Stimulated activated CD8-positive, alpha-beta memory T cell treated with anti-CD3 and anti-CD28 coated beads, Interleukin-12 subunit alpha, Interleukin-12 subunit beta, amount 100 ng/mL, for 24 hours (primary cell): ENCODE measurements around the gene KRT32.
"Not testable (repeated sequence)": the region's sequence is repeated elsewhere in the genome, so short reads cannot be mapped to it uniquely, and the experiment has no call there.

Experiments
- DNase-seq: peaks from one replicate; pipeline ENCODE4 v3.0.0-alpha.2; 2020; ENCODE audit errors: extremely low read depth

The KRT32 gene

GRCh38 chr17:41428591-41429291 is 38.4 kb downstream of the KRT32 start:
- DNase-seq, result no peak

DNA sequence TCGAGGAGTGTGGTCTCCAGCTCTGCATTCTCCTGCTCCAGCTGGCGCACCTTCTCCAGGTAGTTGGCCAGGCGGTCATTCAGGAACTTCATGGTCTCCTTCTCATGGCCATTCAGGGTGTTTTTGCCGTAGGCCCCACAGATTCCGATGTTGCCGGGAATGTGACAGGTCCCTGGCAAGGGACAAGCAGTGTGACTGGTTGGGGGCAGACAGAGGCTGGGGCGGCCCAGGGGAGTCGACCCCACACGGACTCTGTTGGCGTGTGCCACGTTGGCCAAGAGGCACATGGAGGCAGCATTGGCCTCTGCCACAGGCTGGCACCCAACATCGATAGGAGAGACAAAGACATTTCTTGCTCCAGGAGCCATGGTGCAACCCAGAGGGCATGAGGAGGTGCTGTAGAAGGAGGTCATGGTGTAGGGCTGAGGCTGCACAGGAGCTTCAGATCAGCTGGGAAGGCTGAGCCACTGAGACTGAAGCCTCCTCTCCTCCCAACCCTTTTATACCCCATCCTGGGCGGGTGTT is 43.0 kb downstream of the KRT32 start, which contains the start of gene KRT37:
TSS of gene KRT37 (minus strand) at position 475 of the 525 bp plus-strand sequence. CDS start at position 413, 62 bp downstream.
- no peak for DNase-seq

DNA sequence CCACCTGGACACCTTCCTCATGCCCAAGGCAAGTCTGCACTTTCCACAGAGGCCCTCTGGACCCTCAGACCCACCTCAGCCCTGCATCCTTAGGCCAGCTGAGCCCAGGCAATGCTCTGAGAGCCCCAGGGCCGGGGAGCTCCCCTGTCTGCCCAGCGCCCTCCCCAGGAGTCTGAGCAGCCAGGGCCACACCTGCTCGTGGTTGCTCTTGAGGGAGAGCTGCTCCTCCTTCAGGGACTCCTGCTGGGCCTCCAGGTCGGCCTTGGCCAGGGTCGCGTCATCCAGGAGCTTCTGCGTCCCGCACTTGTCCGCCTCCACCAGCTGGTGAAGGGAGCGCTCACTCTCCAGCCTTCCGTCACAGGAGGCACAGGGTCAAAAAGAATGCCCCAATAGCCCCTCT is 44.6 kb downstream of the KRT32 start:
- DNase-seq, result not testable (repeated sequence)

DNA sequence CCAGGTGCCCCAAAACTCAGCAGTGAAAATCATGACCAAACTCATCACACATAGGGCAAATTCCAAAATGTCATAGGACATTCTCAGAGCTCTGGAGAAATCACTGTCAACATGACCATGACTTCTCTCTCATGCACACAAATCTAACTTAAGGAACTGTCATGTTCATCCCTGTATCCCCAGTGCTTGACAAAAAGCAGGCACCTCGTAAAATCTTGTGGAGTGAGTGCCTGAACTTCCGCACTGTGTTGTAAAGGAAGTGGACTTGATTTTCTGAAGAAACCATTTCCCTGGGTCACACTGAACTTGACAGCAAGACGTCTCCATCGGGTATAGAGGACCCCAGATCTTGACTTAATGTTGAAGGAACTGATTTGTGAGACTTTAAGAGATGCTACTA is 45.6 kb downstream of the KRT32 start:
- no peak for DNase-seq

DNA sequence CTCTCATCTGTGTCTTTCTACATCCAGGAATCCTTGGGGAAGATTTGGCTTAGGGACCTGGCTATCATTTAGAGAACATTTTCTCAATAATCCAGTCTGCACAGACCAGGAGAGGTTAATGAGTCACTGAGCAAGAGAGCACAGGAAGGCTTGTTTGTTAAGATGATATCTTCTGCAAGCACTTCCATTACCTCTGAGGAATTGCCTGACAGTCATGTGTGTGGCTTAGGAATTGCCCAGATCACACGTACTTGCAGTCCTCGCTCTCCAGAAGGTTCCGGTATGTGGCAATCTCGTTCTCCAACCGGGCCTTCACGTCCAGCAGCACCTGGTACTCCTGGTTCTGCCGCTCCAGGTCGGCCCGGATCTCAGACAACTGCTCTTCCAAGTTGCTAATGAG is 46.1 kb downstream of the KRT32 start:
- DNase-seq, result no peak

- DNase-seq, result no peak
These were observed 47.1 kb downstream of the KRT32 start for GRCh38 chr17:41420134-41420533.

DNA sequence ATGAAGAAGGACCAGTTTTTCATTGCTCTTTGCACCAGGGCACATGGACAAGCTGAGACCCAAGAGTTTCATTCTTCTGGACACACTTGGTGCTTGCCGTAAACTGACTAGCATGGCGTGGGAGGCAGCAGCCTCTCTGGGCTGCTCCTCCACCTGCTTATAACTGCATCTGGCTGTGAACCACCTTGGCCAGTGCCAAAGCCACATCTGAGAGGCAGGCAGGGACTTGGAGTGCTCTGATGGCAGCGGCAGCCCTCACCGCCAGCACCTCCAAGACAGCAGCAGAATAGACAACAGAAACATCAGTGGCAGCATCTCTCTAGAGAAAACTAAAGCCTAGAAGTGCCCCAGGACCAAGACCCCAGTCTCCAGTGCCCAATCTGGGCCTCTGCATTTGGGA is 47.5 kb downstream of the KRT32 start:
- DNase-seq, result no peak

- no peak for DNase-seq
These were observed 48.9 kb downstream of the KRT32 start for GRCh38 chr17:41418116-41418860.

GRCh38 chr17:41417576-41418015 is 49.6 kb downstream of the KRT32 start:
- DNase-seq, result no peak

DNA sequence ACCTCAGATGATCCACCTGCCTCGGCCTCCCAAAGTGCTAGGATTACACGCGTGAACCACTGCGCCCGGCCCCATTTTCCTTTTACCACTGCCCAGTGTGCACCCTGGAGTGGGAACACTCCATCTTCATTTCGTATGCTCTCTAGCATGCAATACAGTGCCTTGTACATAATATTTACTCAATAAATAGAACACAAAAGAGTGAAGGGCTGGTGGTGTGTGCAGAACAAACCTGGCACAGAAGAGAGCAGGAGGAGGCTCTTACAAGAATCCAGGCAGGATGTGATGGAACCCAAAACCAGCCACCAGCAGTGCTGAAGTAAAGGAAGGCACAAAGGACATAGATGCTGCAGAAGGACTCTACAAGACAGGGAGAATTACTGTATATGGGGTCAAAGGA is 50.1 kb downstream of the KRT32 start:
- DNase-seq, result no peak

DNA sequence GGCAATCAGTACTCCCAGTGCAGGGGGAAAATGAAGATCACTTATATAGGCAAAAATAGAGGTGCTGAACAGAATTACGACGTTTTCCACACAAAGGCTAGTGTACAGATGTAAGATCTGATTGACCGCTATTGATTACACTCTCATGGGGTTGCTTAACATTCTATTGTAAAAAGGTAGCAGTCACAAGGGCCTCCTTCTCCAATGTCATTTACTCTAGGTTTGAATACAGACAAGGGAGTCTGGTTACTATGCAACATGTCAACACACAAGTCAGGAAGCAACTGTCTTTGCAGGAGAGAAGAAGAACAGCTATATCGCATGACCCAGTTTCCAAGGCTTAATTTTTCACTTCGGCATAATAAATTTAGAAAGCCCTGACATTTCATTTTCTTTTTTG is 50.7 kb downstream of the KRT32 start:
- DNase-seq, result no peak

GRCh38 chr17:41415833-41416335 is 51.3 kb downstream of the KRT32 start:
- DNase-seq, result no peak

- no peak for DNase-seq
These were observed 51.8 kb downstream of the KRT32 start for GRCh38 chr17:41415411-41415810.

DNA sequence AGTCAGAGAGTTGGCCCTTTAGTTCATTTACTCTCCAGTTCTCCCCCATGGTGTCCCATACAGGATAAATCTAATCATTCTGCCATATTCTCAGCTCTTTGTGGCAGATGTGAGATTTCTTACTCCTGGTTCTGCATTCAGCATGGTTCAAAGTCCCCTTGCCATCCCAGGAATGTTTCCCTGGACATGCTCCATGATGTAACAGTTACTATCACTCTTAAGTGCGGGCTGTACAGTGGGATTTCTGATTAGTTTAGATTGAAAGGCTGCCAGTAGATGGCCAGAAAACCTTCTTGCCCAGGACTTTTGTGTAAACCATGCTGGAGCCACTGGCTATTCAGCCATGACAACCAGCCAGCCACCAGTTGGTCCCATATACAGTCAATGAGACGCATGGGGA is 53.2 kb downstream of the KRT32 start:
- DNase-seq, result no peak

DNA sequence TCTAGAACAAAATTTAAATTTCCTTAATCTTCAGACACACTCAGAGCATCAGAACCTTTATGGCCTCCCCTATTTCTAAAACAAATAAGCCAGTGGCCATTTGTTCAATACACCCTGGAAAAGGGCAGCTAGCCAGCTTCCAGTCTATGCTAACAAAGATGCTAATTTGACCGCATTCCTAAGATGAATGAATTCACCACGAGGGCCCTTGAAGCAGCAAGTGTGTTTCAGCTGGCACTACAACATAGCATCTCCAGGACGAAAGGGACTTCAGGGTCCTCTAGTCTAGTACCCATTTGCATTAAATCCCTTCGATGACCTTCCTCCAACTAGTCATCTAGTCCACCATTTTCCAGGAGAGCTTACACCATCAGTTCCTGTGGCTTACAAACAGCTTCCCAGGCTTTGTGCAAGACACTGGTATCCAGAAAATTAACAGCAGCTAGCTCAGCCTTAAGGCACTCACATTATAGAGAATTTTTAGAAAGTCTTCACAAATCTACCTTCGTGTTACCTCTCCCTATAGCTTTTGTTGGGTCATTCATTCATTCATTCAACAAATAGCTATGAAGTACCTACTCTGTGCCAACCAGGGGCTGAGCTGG is 53.7 kb downstream of the KRT32 start:
- no peak for DNase-seq

DNA sequence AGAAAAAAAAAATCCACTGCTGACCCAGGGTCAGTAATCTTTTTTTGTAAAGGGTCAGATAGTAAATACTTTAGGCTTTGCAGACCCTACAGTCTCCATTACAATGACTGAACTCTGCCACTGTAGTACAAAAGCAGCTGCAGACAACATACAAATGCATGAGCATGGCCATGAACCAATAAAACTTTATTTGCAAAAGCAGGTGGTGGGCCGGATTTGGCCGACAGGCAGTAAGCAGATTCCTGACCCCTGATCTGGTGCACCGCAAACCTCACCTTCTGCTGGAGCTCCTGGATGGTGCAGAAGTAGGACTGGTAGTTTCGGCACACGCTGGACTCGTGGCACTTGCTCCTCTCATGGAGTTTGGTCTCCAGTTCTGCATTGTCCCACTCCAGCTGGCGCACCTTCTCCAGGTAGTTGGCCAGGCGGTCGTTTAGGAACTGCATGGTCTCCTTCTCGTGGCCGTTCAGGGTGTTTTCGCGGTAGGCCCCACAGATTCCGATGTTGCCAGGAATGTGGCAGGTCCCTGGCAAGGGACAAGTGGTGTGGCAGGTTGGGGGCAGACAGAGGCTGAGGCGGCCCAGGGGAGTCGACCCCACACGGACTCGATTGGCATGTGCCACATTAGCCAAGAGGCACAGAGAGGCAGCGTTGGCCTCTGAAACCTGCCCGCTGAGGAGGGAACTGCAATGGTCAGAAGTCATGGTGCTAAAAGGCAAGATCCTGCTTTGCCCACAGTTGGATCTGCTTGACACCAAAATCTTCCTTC is 55.9 kb downstream of the KRT32 start:
- DNase-seq, result no peak
